Measurements from ENCODE around the gene RPL27A. TPM values are rescaled to one million over a fixed set of nuclear protein-coding genes. Genes with fewer than 3 reads are reported as not detected.
A peak's percentile ranks its signal among the peaks of the same experiment; 100 is the strongest.

The RPL27A gene
- polyA plus RNA-seq, result 4,311 TPM

DNA sequence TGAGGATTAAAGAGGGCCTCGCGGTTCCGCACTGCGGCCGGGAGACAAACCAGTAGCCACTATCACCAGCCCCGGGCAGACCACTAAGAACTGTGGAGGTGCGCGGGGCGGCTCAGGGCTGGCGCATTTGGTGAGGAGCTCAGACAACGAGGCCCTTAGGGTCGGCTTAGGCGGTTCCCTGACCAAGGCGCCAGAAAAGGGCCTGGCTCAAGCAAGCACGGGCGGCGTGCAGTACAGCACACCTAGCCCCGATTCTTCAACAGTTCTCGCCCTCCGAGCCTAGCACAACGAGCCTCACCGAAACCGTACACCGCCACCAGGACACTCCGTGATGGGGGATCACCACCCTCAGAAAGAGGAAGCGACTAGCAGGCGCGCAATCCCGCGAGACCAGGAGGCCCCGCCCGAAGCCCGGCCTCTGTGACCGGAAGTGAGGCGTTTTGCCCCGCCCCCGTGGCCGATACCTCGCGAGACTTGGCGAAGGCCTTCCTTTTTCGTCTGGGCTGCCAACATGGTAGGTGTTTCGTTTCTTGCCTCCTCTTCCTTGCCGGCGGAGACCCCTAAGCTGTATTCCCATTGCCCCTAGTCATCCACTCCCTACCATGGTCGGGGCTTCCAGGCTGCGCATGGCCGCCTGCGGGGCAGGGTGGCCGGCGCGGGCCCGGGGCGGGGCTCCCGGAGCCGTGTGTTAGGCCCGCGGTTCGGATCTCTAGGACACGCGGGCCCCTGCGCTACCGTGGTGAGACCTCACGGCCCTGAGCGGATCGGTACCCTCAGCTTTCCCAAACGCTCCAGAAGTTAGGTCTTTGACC lies at the start of gene RPL27A, which contains the start of gene TRIM66:
RPL27A (plus strand) TSS at position 490 of the 812 bp plus-strand sequence; CDS start at position 512, 22 bp downstream.
TRIM66 (minus strand) TSS at position 363 of the 812 bp plus-strand sequence. CDS start 10,391 bp downstream, outside the sequence.
- peaks cover 17 to 34% (median 33%) of the 10 kb centered on the region in 3 donors for H3K4me1 Mint-ChIP-seq
- H3K27me3 Mint-ChIP-seq, result no peaks in the 10 kb centered on the region
- H3K36me3 Mint-ChIP-seq, result peaks cover 7% of the 10 kb centered on the region
- peak within 1 kb of the TSS; percentile 96 to 99 (median 98) for H3K27ac Mint-ChIP-seq
- H3K9me3 Mint-ChIP-seq, result peaks cover 0 to 3% (median 0%) of the 10 kb centered on the region in 3 donors
- H3K4me3 Mint-ChIP-seq, result peak within 1 kb of the TSS; percentile 90 to 98 (median 94)

DNA sequence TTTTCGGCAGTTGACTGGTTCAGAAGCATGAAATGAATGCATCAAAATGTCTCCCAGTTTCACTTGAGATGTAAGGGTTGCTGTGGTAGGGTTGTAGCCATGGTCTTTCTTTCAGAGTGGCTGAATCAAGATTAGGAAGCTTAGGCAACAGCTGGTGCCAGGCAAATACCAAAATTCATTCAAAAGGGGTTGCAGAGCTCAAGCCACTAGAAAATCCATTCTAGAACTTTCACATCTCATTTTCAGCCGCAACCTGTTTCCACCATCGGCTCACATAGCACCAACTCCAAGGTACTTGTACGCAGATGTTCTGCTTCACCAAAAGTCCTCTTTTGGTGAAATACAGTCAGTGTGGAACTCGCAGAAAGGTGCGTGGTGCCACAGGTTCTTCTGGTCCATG lies 48.1 kb upstream of the RPL27A start:
- no peaks in the 10 kb centered on the region for H3K4me1 Mint-ChIP-seq
- H3K27ac Mint-ChIP-seq, result no peak overlapping the region
- peaks cover 0 to 13% (median 4%) of the 10 kb centered on the region in 3 donors for H3K9me3 Mint-ChIP-seq
- H3K4me3 Mint-ChIP-seq, result no peak overlapping the region
- H3K36me3 Mint-ChIP-seq, result peaks cover 23% of the 10 kb centered on the region
- H3K27me3 Mint-ChIP-seq, result no peaks in the 10 kb centered on the region

DNA sequence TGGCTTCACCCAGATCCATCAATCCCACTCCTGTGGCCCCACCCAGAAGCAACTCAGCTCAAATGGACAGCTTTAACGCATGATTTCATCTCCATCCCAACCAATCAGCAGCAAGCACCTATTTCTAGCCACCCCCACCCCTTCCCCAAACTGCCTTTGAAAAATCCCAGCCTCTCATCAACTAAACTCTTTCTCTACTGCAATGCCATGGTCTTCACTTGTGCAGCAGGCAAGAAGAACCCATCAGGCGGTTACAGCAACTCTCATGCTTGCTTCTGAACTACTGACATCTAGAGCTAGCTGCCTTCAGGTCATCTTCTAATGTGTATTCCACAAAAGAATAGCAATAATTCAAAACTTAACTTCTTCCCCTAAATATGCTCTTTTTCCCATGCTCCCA lies 46.5 kb upstream of the RPL27A start:
- Mint-ChIP-seq H3K4me3 (no peak overlapping the region), H3K9me3 (peaks cover 0 to 13% (median 4%) of the 10 kb centered on the region in 3 donors), H3K4me1 (no peaks in the 10 kb centered on the region), H3K27ac (peak overlapping the region in 1 of 3 donors; percentile 71), H3K36me3 (peaks cover 23% of the 10 kb centered on the region), H3K27me3 (no peaks in the 10 kb centered on the region)

DNA sequence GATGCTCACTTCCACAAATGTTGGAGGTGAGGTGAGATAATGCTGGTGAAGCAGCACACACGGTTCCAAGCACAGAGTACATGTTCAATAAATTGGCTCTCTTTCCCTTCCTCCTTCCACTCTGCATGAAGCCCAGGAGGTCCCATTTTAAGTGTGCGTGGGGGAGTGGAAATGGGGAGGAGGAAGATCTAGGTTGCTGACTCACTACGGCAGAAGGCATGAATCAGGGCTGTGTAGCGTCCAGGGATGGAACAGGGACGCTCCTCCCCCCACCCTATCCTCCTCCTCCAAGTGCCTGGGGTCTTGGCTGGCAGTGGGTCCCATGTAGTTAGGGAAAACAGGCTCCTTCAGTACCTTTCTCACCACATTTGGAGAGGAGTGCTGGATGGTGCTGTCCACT lies 44.3 kb upstream of the RPL27A start:
- peaks cover 0 to 13% (median 4%) of the 10 kb centered on the region in 3 donors for H3K9me3 Mint-ChIP-seq
- H3K27ac Mint-ChIP-seq, result no peak overlapping the region
- peaks cover 0 to 2% (median 0%) of the 10 kb centered on the region in 3 donors for H3K4me1 Mint-ChIP-seq
- no peak overlapping the region for H3K4me3 Mint-ChIP-seq
- peaks cover 26% of the 10 kb centered on the region for H3K36me3 Mint-ChIP-seq
- H3K27me3 Mint-ChIP-seq, result no peaks in the 10 kb centered on the region

DNA sequence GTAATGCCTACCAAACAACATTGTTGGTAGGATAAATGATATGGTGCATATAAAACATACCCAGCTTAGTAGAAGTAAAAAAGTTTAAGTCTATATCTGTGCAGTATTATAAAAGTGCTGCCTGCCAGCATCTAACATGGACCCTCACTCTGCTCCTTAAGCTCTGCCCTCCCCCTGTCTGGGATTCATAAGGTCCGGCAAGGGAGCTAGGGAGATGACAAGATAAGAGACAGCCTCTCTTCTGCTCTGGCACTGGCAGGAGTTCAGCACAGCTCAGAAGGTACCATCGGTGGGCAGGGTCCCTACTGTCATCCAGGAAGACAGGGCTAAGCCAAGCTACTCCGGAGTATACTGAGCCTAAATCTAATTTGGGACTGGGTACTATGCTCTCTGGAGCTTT lies 42.9 kb upstream of the RPL27A start:
- no peaks in the 10 kb centered on the region for H3K27me3 Mint-ChIP-seq
- H3K9me3 Mint-ChIP-seq, result peaks cover 0 to 13% (median 4%) of the 10 kb centered on the region in 3 donors
- H3K36me3 Mint-ChIP-seq, result peaks cover 26% of the 10 kb centered on the region
- no peak overlapping the region for H3K27ac Mint-ChIP-seq
- no peak overlapping the region for H3K4me3 Mint-ChIP-seq
- peaks cover 0 to 2% (median 0%) of the 10 kb centered on the region in 3 donors for H3K4me1 Mint-ChIP-seq

DNA sequence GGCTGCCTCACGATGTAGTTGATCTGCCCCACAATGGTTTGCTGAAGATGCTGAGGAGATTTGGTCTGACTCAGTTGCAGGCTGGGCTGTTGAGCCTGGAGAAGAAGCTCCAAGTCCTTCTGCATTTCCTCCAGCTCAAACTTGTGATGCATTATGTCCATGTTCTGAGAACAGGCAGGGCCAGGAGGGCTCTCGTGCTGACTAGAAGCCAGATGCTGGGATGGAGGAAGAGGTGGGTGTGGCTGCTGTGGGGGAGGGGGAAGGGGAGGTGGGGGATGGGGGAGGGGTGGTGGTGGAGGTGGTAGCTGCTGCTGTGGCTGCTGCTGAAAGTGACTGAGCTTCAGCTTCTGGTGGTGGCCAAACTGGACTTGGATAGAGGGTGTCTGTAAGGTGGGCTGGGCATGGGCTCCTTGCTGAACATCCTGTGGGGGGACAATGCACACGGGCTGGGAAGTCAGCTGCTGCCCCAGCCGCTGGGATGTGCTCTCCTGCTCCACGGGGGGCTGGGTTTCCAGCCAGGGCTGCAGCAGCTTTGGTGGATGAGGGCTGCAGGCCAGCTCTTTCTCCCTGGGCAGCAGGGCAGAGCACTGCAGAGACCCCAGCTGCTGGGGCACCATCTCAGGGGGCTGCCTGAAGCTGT lies 42.2 kb upstream of the RPL27A start:
- H3K27me3 Mint-ChIP-seq, result no peaks in the 10 kb centered on the region
- peaks cover 0 to 2% (median 0%) of the 10 kb centered on the region in 3 donors for H3K4me1 Mint-ChIP-seq
- no peak overlapping the region for H3K27ac Mint-ChIP-seq
- peaks cover 26% of the 10 kb centered on the region for H3K36me3 Mint-ChIP-seq
- H3K9me3 Mint-ChIP-seq, result peaks cover 0 to 13% (median 4%) of the 10 kb centered on the region in 3 donors
- H3K4me3 Mint-ChIP-seq, result no peak overlapping the region

DNA sequence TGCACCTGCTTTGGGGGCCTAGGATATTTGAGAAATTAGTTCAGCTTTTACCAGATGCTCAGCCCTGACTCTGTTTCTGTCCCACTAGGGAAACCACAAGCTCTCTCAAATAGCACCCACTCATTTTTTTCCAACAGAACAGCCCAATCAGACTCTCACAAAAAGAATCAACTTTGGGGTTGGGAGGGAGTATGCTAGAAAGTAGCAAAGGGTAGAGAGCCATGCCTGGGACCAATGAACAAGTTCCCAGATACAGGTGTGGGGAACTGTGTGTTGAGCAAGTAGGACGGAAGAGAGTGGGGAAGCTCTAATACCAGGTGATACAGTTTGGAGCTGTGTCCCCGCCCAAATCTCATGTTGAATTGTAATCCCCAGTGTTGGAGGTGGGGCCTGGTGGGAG lies 41.3 kb upstream of the RPL27A start:
- H3K4me1 Mint-ChIP-seq, result peaks cover 0 to 2% (median 0%) of the 10 kb centered on the region in 3 donors
- H3K36me3 Mint-ChIP-seq, result peaks cover 19% of the 10 kb centered on the region
- H3K4me3 Mint-ChIP-seq, result no peak overlapping the region
- H3K27me3 Mint-ChIP-seq, result no peaks in the 10 kb centered on the region
- peaks cover 0 to 7% (median 4%) of the 10 kb centered on the region in 3 donors for H3K9me3 Mint-ChIP-seq
- H3K27ac Mint-ChIP-seq, result no peak overlapping the region

DNA sequence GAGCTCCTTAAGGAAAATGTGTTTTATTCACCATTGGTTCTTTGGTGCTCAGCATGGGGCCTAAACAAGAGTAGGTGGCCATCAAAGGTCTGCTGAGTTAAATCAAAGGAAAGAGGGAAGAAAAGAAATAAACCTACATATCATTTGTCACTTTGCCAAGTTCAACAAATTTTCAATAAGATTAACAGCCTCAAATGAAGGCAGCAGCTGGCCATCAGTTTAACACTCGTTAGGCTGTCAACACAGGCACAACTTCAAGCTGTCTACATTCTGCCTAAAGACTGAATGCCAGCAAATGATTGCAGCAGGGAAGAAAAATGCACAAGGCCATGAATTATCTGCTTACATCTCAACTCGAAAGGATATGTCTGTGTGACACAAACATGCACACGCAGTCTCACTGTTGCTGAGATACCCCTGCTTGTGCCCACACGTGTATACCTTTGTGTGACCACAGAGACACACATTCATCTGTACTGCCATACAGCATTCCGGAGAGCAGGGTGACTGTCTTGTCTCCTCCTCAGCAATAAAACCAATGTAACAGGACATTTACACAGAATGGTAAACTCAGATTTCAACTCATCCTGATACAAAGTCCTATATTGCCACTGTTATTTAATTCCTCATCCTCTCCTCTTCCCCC lies 40.3 kb upstream of the RPL27A start:
- no peaks in the 10 kb centered on the region for H3K9me3 Mint-ChIP-seq
- H3K36me3 Mint-ChIP-seq, result peaks cover 12% of the 10 kb centered on the region
- no peak overlapping the region for H3K27ac Mint-ChIP-seq
- H3K4me3 Mint-ChIP-seq, result no peak overlapping the region
- H3K4me1 Mint-ChIP-seq, result peaks cover 0 to 2% (median 0%) of the 10 kb centered on the region in 3 donors
- no peaks in the 10 kb centered on the region for H3K27me3 Mint-ChIP-seq

DNA sequence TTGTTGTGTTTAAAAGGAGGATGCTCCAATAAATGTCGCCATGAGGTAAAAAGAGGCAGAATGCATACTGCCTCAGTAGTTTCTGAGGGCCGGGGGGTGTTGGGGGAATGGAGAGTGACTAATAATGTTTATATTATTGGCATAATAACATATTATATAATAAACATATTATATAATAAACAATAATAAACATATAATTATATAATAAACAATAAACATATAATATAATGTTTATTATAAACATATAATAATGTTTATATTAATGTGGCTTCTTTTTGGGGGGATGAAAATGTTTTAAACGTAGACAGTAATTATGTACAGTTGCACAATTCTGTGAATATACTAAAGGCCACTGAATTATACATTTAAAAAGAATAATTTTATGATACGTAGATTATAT lies 35.7 kb upstream of the RPL27A start:
- H3K27ac Mint-ChIP-seq, result no peak overlapping the region
- H3K4me3 Mint-ChIP-seq, result no peak overlapping the region
- no peaks in the 10 kb centered on the region for H3K27me3 Mint-ChIP-seq
- peaks cover 3% of the 10 kb centered on the region for H3K36me3 Mint-ChIP-seq
- no peaks in the 10 kb centered on the region for H3K9me3 Mint-ChIP-seq
- no peaks in the 10 kb centered on the region for H3K4me1 Mint-ChIP-seq

DNA sequence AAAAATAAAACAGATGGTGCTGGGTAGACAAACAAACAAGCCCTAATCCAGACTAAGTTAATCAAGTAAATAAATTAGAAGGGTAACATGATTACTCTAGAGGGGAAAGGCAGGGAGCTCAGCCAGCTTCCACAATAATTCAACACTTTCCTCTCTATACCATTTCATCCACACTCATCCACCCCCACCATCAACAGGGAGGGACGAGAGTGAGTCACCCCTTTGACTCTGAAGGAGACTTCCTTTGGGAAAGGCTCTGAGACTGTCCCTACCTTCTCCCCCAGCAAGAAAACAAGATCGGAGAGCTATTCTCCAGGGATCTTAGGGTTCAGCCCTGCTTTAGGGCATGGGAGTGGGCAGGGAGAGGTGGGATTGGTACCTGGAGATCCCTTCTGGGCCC lies 33.2 kb upstream of the RPL27A start:
- no peak overlapping the region for H3K4me3 Mint-ChIP-seq
- peaks cover 11% of the 10 kb centered on the region for H3K36me3 Mint-ChIP-seq
- H3K27me3 Mint-ChIP-seq, result no peaks in the 10 kb centered on the region
- no peaks in the 10 kb centered on the region for H3K9me3 Mint-ChIP-seq
- no peaks in the 10 kb centered on the region for H3K4me1 Mint-ChIP-seq
- H3K27ac Mint-ChIP-seq, result no peak overlapping the region

DNA sequence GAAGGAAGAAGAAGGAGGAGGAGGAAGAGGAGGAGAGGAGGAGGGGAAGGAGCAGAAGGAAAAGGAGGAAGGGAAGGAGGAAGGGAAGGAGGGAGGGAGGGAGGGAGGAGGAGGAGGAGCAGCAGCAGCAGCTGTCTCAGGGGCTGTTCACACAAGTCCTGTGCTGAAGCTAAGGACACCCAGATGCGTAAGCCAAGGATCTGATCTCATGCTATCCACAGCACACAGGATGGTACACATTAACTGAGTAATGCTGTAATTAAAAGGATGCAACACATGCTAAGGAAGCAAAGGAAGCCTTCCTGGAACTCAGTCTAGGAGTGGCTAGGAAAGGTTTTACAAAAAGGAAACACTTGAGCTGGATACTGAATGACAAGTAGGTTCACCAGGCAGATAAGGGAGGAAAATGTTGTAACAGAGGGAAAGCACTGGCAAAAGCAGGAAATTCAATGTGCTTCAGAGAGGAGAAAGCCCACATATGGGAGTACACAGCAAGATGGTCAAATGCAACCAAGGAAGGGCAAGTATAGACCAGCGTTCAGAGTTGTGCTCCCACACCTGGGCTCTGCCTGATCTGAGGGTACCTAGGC lies 32.1 kb upstream of the RPL27A start:
- no peaks in the 10 kb centered on the region for H3K27me3 Mint-ChIP-seq
- H3K27ac Mint-ChIP-seq, result no peak overlapping the region
- H3K4me3 Mint-ChIP-seq, result no peak overlapping the region
- H3K9me3 Mint-ChIP-seq, result no peaks in the 10 kb centered on the region
- no peaks in the 10 kb centered on the region for H3K4me1 Mint-ChIP-seq
- peaks cover 12% of the 10 kb centered on the region for H3K36me3 Mint-ChIP-seq

DNA sequence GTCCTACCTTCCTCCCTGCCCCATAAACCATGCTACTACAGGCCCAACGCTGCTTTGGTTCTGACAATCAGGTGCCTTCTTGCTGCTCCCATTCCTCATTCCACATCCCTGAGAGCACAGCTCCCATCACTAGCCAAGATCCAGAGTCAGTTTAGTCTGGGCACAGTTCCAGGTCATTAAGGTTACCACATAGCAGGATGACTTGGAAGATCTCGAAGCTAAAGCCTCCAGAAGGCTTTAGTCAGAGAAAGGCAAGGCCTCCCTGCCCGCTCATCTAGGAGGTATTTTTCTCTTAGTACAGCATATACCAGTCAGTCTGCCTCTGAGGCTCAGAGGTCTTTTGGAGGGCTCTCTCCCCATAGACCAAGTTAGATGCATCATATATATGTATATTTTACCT lies 30.5 kb upstream of the RPL27A start:
- no peak overlapping the region for H3K4me3 Mint-ChIP-seq
- peaks cover 12% of the 10 kb centered on the region for H3K36me3 Mint-ChIP-seq
- H3K9me3 Mint-ChIP-seq, result no peaks in the 10 kb centered on the region
- no peak overlapping the region for H3K27ac Mint-ChIP-seq
- no peaks in the 10 kb centered on the region for H3K27me3 Mint-ChIP-seq
- H3K4me1 Mint-ChIP-seq, result no peaks in the 10 kb centered on the region

DNA sequence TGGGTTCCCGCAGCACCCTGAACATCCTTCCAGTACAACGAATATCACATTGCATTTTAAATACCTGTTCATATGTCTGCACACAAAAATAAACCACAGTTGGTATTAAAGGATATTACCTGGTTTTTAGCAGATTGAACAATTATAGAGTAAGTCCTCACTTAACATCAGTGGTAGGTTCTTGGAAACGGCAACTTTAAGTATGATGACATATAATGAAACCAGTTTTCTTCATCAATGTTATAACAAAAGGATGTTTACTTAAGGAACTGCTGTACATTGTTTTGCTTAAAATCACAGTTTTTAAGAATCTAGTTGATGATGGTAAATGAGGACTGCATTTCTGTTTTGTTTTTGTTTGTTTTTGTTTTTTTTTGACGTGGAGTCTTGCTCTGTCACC lies 28.1 kb upstream of the RPL27A start:
- Mint-ChIP-seq H3K36me3 (peaks cover 9% of the 10 kb centered on the region), H3K27me3 (no peaks in the 10 kb centered on the region), H3K9me3 (no peaks in the 10 kb centered on the region), H3K4me1 (no peaks in the 10 kb centered on the region), H3K27ac (no peak overlapping the region), H3K4me3 (no peak overlapping the region)

DNA sequence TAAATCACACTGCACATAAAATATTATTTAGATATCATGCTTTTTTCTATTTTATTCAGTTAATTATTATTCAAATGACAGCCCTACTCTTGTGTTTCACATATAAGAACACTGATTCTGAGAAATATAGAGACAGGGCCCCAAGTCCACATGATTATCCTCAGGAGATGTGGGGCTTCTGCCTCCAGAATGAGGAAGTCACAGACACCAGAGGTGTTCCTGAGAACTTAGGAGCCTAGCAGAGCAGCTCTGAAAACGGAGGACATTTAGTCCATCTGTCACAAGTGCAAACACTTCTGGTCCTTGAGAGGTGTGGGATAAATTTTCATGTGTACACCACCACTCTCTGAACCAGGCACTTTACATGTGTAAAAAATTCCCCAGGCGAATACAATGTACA lies 26.3 kb upstream of the RPL27A start:
- H3K4me1 Mint-ChIP-seq, result no peaks in the 10 kb centered on the region
- no peak overlapping the region for H3K4me3 Mint-ChIP-seq
- no peaks in the 10 kb centered on the region for H3K9me3 Mint-ChIP-seq
- H3K36me3 Mint-ChIP-seq, result peaks cover 11% of the 10 kb centered on the region
- H3K27ac Mint-ChIP-seq, result no peak overlapping the region
- no peaks in the 10 kb centered on the region for H3K27me3 Mint-ChIP-seq
